Measurements from ENCODE around the gene THOC6.
"Not testable (repeated sequence)": the region's sequence is repeated elsewhere in the genome, so short reads cannot be mapped to it uniquely, and the experiment has no call there.

GRCh38 chr16:3053330-3053710 lies 29.5 kb downstream of the THOC6 start:
- TF ChIP-seq EP300, POLR2A (IDR thresholded peaks at IDR 0.05): not testable (repeated sequence)
- TF ChIP-seq, protein P1, sequence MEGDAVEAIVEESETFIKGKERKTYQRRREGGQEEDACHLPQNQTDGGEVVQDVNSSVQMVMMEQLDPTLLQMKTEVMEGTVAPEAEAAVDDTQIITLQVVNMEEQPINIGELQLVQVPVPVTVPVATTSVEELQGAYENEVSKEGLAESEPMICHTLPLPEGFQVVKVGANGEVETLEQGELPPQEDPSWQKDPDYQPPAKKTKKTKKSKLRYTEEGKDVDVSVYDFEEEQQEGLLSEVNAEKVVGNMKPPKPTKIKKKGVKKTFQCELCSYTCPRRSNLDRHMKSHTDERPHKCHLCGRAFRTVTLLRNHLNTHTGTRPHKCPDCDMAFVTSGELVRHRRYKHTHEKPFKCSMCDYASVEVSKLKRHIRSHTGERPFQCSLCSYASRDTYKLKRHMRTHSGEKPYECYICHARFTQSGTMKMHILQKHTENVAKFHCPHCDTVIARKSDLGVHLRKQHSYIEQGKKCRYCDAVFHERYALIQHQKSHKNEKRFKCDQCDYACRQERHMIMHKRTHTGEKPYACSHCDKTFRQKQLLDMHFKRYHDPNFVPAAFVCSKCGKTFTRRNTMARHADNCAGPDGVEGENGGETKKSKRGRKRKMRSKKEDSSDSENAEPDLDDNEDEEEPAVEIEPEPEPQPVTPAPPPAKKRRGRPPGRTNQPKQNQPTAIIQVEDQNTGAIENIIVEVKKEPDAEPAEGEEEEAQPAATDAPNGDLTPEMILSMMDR (IDR thresholded peaks at IDR 0.05), result not testable (repeated sequence)

All from ovary (tissue), 3 donors.